Activated naive CD4-positive, alpha-beta T cell treated with anti-CD3 and anti-CD28 coated beads, Interleukin-2, amount 50 U/mL, for 72 hours (primary cell): Measurements from ENCODE around the gene ARHGEF10L. TPM values are rescaled to one million over a fixed set of nuclear protein-coding genes. Genes with fewer than 3 reads are reported as not detected.

Experiments used
- ATAC-seq, 2 donors: fragments of 150-1000 bp; cut with Tn5 transposase; 2 replicates each; pipeline ENCODE4 v1.10.0; 2021; ENCODE audit warnings: mild to moderate bottlenecking in 2 of 2, moderate library complexity in 2 of 2
- DNase-seq, 2 donors: peaks; one replicate each; pipeline ENCODE4 v3.0.0; 2021 to 2022; ENCODE audit warnings: low spot score in 2 of 2
- H3K27ac Mint-ChIP-seq, 2 donors: one replicate each; pipeline ENCODE4 v1.8.0; 2022; ENCODE audit warnings: mild to moderate bottlenecking in 2 of 2, mixed read lengths in 2 of 2
- H3K36me3 Mint-ChIP-seq, 2 donors: one replicate each; pipeline ENCODE4 v1.8.0; 2022; ENCODE audit warnings: mixed read lengths in 2 of 2
- H3K9me3 Mint-ChIP-seq, 2 donors: one replicate each; pipeline ENCODE4 v1.8.0; 2022; ENCODE audit warnings: mixed read lengths in 2 of 2
- total RNA-seq, 2 donors: library from RNA; stranded (reverse); gene quantifications; one replicate each; pipeline ENCODE4 v1.2.3, GENCODE V29; 2022

ARHGEF10L gene
- total RNA-seq, 2 donors from 2014 or later = not detected

- Mint-ChIP-seq H3K36me3 (no peaks in the 10 kb centered on the region), H3K9me3 (no peaks in the 10 kb centered on the region), H3K27ac (no peak overlapping the region)
- DNase-seq = no peak
- ATAC-seq = no peak
Measured at GRCh38 chr1:17662786-17663185, 123.3 kb downstream of the ARHGEF10L start.

GRCh38 chr1:17663646-17664045 is 124.1 kb downstream of the ARHGEF10L start:
- no peaks in the 10 kb centered on the region for H3K9me3 Mint-ChIP-seq
- ATAC-seq = no peak
- no peak for DNase-seq
- H3K27ac Mint-ChIP-seq = no peak overlapping the region
- H3K36me3 Mint-ChIP-seq = no peaks in the 10 kb centered on the region

GRCh38 chr1:17664322-17664721 is 124.8 kb downstream of the ARHGEF10L start:
- Mint-ChIP-seq H3K36me3 (no peaks in the 10 kb centered on the region), H3K9me3 (no peaks in the 10 kb centered on the region), H3K27ac (no peak overlapping the region)
- DNase-seq (no peak), ATAC-seq (no peak)

- H3K36me3 Mint-ChIP-seq = no peaks in the 10 kb centered on the region
- H3K27ac Mint-ChIP-seq = no peak overlapping the region
- H3K9me3 Mint-ChIP-seq = no peaks in the 10 kb centered on the region
- DNase-seq (no peak), ATAC-seq (no peak)
Measured at GRCh38 chr1:17665054-17665453, 125.6 kb downstream of the ARHGEF10L start.

- DNase-seq = no peak
- Mint-ChIP-seq H3K36me3 (no peaks in the 10 kb centered on the region), H3K27ac (no peak overlapping the region), H3K9me3 (no peaks in the 10 kb centered on the region)
- ATAC-seq = no peak
Measured at GRCh38 chr1:17665950-17666720, 126.6 kb downstream of the ARHGEF10L start.

- H3K27ac Mint-ChIP-seq = no peak overlapping the region
- H3K9me3 Mint-ChIP-seq = no peaks in the 10 kb centered on the region
- H3K36me3 Mint-ChIP-seq = no peaks in the 10 kb centered on the region
- ATAC-seq (no peak), DNase-seq (no peak)
Measured at GRCh38 chr1:17667641-17668040, 128.1 kb downstream of the ARHGEF10L start.

GRCh38 chr1:17668195-17668594 is 128.7 kb downstream of the ARHGEF10L start:
- ATAC-seq (no peak), DNase-seq (no peak)
- no peaks in the 10 kb centered on the region for H3K9me3 Mint-ChIP-seq
- no peaks in the 10 kb centered on the region for H3K36me3 Mint-ChIP-seq
- no peak overlapping the region for H3K27ac Mint-ChIP-seq

GRCh38 chr1:17668624-17669175 is 129.2 kb downstream of the ARHGEF10L start:
- ATAC-seq = no peak
- H3K27ac Mint-ChIP-seq = no peak overlapping the region
- no peaks in the 10 kb centered on the region for H3K36me3 Mint-ChIP-seq
- no peak for DNase-seq
- no peaks in the 10 kb centered on the region for H3K9me3 Mint-ChIP-seq

- Mint-ChIP-seq H3K9me3 (no peaks in the 10 kb centered on the region), H3K27ac (no peak overlapping the region), H3K36me3 (no peaks in the 10 kb centered on the region)
- DNase-seq (no peak), ATAC-seq (no peak)
Measured at GRCh38 chr1:17669305-17669704, 129.8 kb downstream of the ARHGEF10L start.

GRCh38 chr1:17669866-17670451 is 130.5 kb downstream of the ARHGEF10L start:
- H3K27ac Mint-ChIP-seq = no peak overlapping the region
- no peak for ATAC-seq
- H3K36me3 Mint-ChIP-seq = no peaks in the 10 kb centered on the region

GRCh38 chr1:17670587-17671313 is 131.3 kb downstream of the ARHGEF10L start:
- H3K9me3 Mint-ChIP-seq = no peaks in the 10 kb centered on the region
- no peak overlapping the region for H3K27ac Mint-ChIP-seq
- ATAC-seq (no peak), DNase-seq (no peak)
- no peaks in the 10 kb centered on the region for H3K36me3 Mint-ChIP-seq

More at GRCh38 chr1:17669866-17670451, 130.5 kb downstream of the ARHGEF10L start:
- no peaks in the 10 kb centered on the region for H3K9me3 Mint-ChIP-seq
- DNase-seq = no peak

- Mint-ChIP-seq H3K36me3 (no peaks in the 10 kb centered on the region), H3K27ac (no peak overlapping the region), H3K9me3 (no peaks in the 10 kb centered on the region)
- DNase-seq (no peak), ATAC-seq (no peak)
Measured at GRCh38 chr1:17671314-17671705, 131.8 kb downstream of the ARHGEF10L start.

- Mint-ChIP-seq H3K9me3 (no peaks in the 10 kb centered on the region), H3K36me3 (no peaks in the 10 kb centered on the region), H3K27ac (no peak overlapping the region)
- no peak for DNase-seq
- ATAC-seq = no peak
Measured at GRCh38 chr1:17671741-17672140, 132.2 kb downstream of the ARHGEF10L start.

- ATAC-seq = no peak
- Mint-ChIP-seq H3K9me3 (no peaks in the 10 kb centered on the region), H3K36me3 (no peaks in the 10 kb centered on the region), H3K27ac (no peak overlapping the region)
- no peak for DNase-seq
Measured at GRCh38 chr1:17672226-17672625, 132.7 kb downstream of the ARHGEF10L start.

- DNase-seq (no peak), ATAC-seq (no peak)
- no peaks in the 10 kb centered on the region for H3K9me3 Mint-ChIP-seq
Measured at GRCh38 chr1:17673329-17674072, 134.0 kb downstream of the ARHGEF10L start.

GRCh38 chr1:17674726-17675500 is 135.4 kb downstream of the ARHGEF10L start:
- Mint-ChIP-seq H3K27ac (no peak overlapping the region), H3K36me3 (no peaks in the 10 kb centered on the region), H3K9me3 (no peaks in the 10 kb centered on the region)
- DNase-seq = no peak
- peak in 1 of 2 donors; percentile 19 for ATAC-seq

More at GRCh38 chr1:17673329-17674072, 134.0 kb downstream of the ARHGEF10L start:
- Mint-ChIP-seq H3K36me3 (no peaks in the 10 kb centered on the region), H3K27ac (no peak overlapping the region)
